CD8-positive, alpha-beta memory T cell (primary cell): Measurements from ENCODE around the gene PNLIPRP2. TPM values are rescaled to one million over a fixed set of nuclear protein-coding genes. Genes with fewer than 3 reads are reported as not detected.

ENCODE experiments used
- CTCF ChIA-PET: fragments of 350-600 bp; sonication (Branson Sonifier 250); formaldehyde crosslinking; loops from one replicate; lab custom pipeline; 2021; ENCODE audit warnings: antibody characterized with exemption; lab: Charles Lee
- POLR2A ChIA-PET: fragments of 350-600 bp; sonication (Branson Sonifier 250); formaldehyde crosslinking; loops from one replicate; lab custom pipeline; 2021; ENCODE audit warnings: antibody characterized with exemption; lab: Charles Lee
- DNase-seq, 5 donors: peaks; one replicate each; pipeline versions ENCODE4 v3.0.0 to v3.0.0-alpha.2; 2020 to 2022; ENCODE audit warnings: mixed read lengths in 1 of 5
- H3K27ac ChIP-seq: one replicate; pipeline ENCODE4 v1.7.0; 2013; ENCODE audit warnings: low read depth, mild to moderate bottlenecking, low read length, moderate library complexity
- H3K27me3 ChIP-seq: 2 replicates; pipeline ENCODE4 v1.7.0; 2013; ENCODE audit warnings: low read length, mild to moderate bottlenecking; ENCODE audit not compliant: insufficient read depth, poor library complexity, severe bottlenecking
- H3K36me3 ChIP-seq: 2 replicates; pipeline ENCODE4 v1.7.0; 2013; ENCODE audit warnings: mild to moderate bottlenecking, low read length, moderate library complexity; ENCODE audit not compliant: insufficient read depth
- H3K4me1 ChIP-seq: 2 replicates; pipeline ENCODE4 v1.7.0; 2013; ENCODE audit warnings: mild to moderate bottlenecking, low read length, moderate library complexity; ENCODE audit not compliant: insufficient read depth
- H3K4me3 ChIP-seq: 2 replicates; pipeline ENCODE4 v1.7.0; 2013; ENCODE audit warnings: mild to moderate bottlenecking, low read length
- H3K9me3 ChIP-seq: 2 replicates; pipeline ENCODE4 v1.7.0; 2013; ENCODE audit warnings: mild to moderate bottlenecking, low read length
- H3K27ac Mint-ChIP-seq, 8 donors: one replicate each; pipeline ENCODE4 v1.8.0; 2020 to 2021; ENCODE audit warnings: mixed read lengths in 8 of 8, mild to moderate bottlenecking in 6 of 8, inconsistent platforms in 3 of 8, moderate library complexity in 3 of 8
- H3K27me3 Mint-ChIP-seq, 2 donors: one replicate each; pipeline ENCODE4 v1.8.0; 2020 to 2021; ENCODE audit warnings: mixed read lengths in 2 of 2, mild to moderate bottlenecking in 1 of 2, moderate library complexity in 1 of 2
- H3K36me3 Mint-ChIP-seq, 3 donors: one replicate each; pipeline ENCODE4 v1.8.0; 2020 to 2021; ENCODE audit warnings: mixed read lengths in 3 of 3, inconsistent platforms in 1 of 3, mild to moderate bottlenecking in 1 of 3
- H3K4me1 Mint-ChIP-seq, 3 donors: one replicate each; pipeline ENCODE4 v1.8.0; 2020 to 2021; ENCODE audit warnings: mixed read lengths in 3 of 3, inconsistent platforms in 1 of 3, mild to moderate bottlenecking in 1 of 3
- H3K4me3 Mint-ChIP-seq, 7 donors: one replicate each; pipeline ENCODE4 v1.8.0; 2020 to 2021; ENCODE audit warnings: mixed read lengths in 7 of 7, mild to moderate bottlenecking in 6 of 7, moderate library complexity in 4 of 7, inconsistent platforms in 2 of 7
- H3K9me3 Mint-ChIP-seq, 5 donors: one replicate each; pipeline ENCODE4 v1.8.0; 2020 to 2022; ENCODE audit warnings: mixed read lengths in 5 of 5, mild to moderate bottlenecking in 3 of 5, moderate library complexity in 2 of 5, inconsistent platforms in 1 of 5
- polyA plus RNA-seq: library from polyadenylated mRNA; unstranded; fragments of 300-500 nt; fragmentation: Illumina TruSeq; gene quantifications from one replicate; pipeline ENCODE4 v1.2.3, GENCODE V29; 2021
- total RNA-seq, 2 experiments: library from RNA; stranded (reverse); gene quantifications; one replicate each; pipeline ENCODE4 v1.2.3, GENCODE V29; 2021

Gene PNLIPRP2
- total and polyA plus RNA-seq, 3 experiments from 2014 or later: not detected

DNA sequence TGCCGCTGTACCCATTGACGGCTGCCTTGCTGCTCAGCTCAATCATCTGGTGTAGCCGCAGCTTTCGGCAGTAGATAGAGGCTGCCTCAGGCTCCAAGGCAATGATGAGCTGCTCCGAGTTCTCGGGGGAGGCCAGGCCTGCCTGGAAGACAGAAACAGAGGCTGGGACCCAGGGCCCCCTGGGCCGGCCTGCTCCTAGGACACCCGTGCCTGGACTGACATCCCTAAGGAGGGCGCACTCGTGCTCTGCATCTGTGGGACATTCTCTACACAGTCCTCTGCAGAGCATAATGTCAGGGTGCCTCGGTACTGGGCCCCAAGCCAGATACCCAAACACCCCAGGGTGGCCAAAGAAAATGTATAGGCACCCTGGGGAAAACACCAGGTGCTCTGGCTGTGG, 63.1 kb downstream of the PNLIPRP2 start:
- POLR2A ChIA-PET: no interaction called here
- Histone ChIP-seq H3K4me3 (no peak overlapping the region), H3K27me3 (no peaks in the 10 kb centered on the region), H3K36me3 (no peaks in the 10 kb centered on the region), H3K27ac (no peak overlapping the region), H3K9me3 (no peaks in the 10 kb centered on the region), H3K4me1 (no peaks in the 10 kb centered on the region)
- no peak for DNase-seq
- no peaks in the 10 kb centered on the region for H3K9me3 Mint-ChIP-seq
- CTCF ChIA-PET: no interaction called here
- no peak overlapping the region for H3K27ac Mint-ChIP-seq
- H3K27me3 Mint-ChIP-seq: peaks cover 3 to 5% of the 10 kb centered on the region in 2 donors
- no peak overlapping the region for H3K4me3 Mint-ChIP-seq
- no peaks in the 10 kb centered on the region for H3K36me3 Mint-ChIP-seq
- peaks cover 0 to 3% (median 0%) of the 10 kb centered on the region in 3 donors for H3K4me1 Mint-ChIP-seq

DNA sequence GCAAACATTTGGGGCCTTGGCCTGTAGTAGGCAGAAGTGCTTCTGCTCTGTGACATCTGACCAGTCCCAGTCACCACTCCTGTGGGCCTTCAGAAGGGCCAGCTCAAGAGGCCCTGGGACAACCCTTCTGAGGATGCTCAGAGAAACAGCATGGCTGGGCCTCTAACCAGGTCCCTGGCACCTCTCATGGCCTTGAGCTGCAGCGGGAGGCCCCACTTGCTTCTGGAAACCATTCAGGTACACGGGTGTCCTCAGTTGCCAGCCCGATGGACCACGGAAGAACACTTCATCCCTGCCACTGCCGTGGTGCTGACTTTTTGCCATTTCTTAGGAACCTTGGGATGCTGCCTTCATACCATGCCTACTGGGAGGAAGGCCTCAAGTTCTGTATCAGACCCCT, 64.0 kb downstream of the PNLIPRP2 start:
- no peaks in the 10 kb centered on the region for H3K4me1 ChIP-seq
- no peak overlapping the region for H3K27ac ChIP-seq
- Mint-ChIP-seq H3K4me3 (no peak overlapping the region), H3K4me1 (peaks cover 0 to 3% (median 0%) of the 10 kb centered on the region in 3 donors), H3K9me3 (no peaks in the 10 kb centered on the region), H3K27ac (no peak overlapping the region), H3K36me3 (no peaks in the 10 kb centered on the region), H3K27me3 (peaks cover 5 to 7% of the 10 kb centered on the region in 2 donors)
- no peak overlapping the region for H3K4me3 ChIP-seq
- H3K9me3 ChIP-seq: no peaks in the 10 kb centered on the region
- H3K27me3 ChIP-seq: no peaks in the 10 kb centered on the region
- POLR2A ChIA-PET: no interaction called here
- no peaks in the 10 kb centered on the region for H3K36me3 ChIP-seq
- no peak for DNase-seq
- CTCF ChIA-PET: no interaction called here

DNA sequence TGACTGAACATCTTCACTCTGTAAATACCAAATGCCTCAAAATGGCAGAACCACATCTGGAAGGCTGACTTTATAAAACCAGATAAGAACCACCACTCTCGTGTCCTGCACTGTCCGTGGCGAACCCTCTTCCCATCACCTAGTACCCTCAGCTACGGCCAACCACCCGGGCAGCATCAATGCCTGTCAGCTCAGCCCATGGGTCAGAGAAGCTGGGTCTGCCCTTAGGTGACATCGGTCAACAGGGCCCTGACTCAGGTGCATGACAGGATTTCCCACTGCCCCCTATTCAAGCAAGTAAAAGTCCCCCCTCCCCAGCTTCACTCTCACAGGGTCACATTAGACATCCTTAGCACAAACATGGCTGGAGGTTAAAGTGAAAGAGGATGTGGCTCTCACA, 65.1 kb downstream of the PNLIPRP2 start:
- Histone ChIP-seq H3K27me3 (no peaks in the 10 kb centered on the region), H3K4me1 (no peaks in the 10 kb centered on the region), H3K9me3 (no peaks in the 10 kb centered on the region), H3K27ac (no peak overlapping the region), H3K4me3 (no peak overlapping the region), H3K36me3 (no peaks in the 10 kb centered on the region)
- H3K4me1 Mint-ChIP-seq: peaks cover 0 to 3% (median 0%) of the 10 kb centered on the region in 3 donors
- H3K9me3 Mint-ChIP-seq: no peaks in the 10 kb centered on the region
- ChIA-PET CTCF (no interaction called here), POLR2A (no interaction called here)
- H3K36me3 Mint-ChIP-seq: no peaks in the 10 kb centered on the region
- no peak overlapping the region for H3K4me3 Mint-ChIP-seq
- H3K27me3 Mint-ChIP-seq: peaks cover 7 to 8% of the 10 kb centered on the region in 2 donors
- H3K27ac Mint-ChIP-seq: peak overlapping the region in 1 of 8 donors; percentile 50
- DNase-seq: no peak

DNA sequence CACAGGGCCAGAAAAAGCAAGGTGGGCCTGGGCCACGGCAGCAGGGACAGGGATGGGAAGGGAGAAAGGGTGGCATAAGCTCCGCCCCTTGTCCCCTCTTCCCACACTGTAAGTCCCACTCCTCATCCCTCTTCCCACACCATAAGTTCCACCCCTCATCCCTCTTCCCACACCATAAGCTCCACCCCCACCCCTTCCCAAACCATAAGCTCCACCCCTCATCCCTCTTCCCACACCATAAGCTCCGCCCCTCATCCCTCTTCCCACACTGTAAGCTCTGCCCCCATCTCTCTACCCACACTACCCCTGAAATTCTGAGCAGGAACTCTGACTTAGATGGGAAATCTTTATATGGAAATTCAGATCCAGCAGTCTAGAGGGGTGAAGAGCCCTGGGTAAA, 65.9 kb downstream of the PNLIPRP2 start:
- Histone ChIP-seq H3K27me3 (no peaks in the 10 kb centered on the region), H3K27ac (no peak overlapping the region), H3K4me1 (no peaks in the 10 kb centered on the region), H3K36me3 (no peaks in the 10 kb centered on the region), H3K4me3 (no peak overlapping the region), H3K9me3 (no peaks in the 10 kb centered on the region)
- Mint-ChIP-seq H3K9me3 (no peaks in the 10 kb centered on the region), H3K27me3 (peaks cover 7 to 8% of the 10 kb centered on the region in 2 donors), H3K27ac (no peak overlapping the region), H3K36me3 (no peaks in the 10 kb centered on the region), H3K4me1 (peaks cover 0 to 3% (median 0%) of the 10 kb centered on the region in 3 donors), H3K4me3 (no peak overlapping the region)
- no peak for DNase-seq
- POLR2A ChIA-PET: no interaction called here
- CTCF ChIA-PET: no interaction called here

DNA sequence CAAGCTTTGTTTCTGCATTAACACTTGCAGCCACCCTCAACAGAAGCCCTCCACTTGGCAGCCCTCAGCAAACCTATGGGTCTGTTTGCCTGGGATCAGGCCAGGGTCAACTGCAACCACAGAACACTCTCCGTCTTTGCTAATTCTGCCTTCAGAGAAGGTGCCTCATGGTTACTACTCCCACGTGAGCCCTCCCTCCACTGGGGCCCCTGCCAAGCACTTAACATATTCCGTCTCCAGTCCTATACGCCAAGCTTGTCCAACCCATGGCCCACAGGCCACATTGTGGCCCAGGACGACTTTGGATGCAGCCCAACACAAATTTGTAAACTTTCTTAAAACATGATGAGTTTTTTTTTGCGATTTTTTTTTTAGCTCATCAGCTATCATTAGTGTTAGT, 66.9 kb downstream of the PNLIPRP2 start:
- ChIA-PET CTCF (no interaction called here), POLR2A (no interaction called here)
- Mint-ChIP-seq H3K27ac (no peak overlapping the region), H3K4me3 (no peak overlapping the region), H3K4me1 (peaks cover 0 to 3% (median 0%) of the 10 kb centered on the region in 3 donors), H3K9me3 (no peaks in the 10 kb centered on the region), H3K36me3 (no peaks in the 10 kb centered on the region), H3K27me3 (peaks cover 7 to 8% of the 10 kb centered on the region in 2 donors)
- no peaks in the 10 kb centered on the region for H3K27me3 ChIP-seq
- H3K4me3 ChIP-seq: no peak overlapping the region
- H3K27ac ChIP-seq: no peak overlapping the region
- H3K4me1 ChIP-seq: no peaks in the 10 kb centered on the region
- H3K9me3 ChIP-seq: no peaks in the 10 kb centered on the region
- DNase-seq: no peak
- H3K36me3 ChIP-seq: no peaks in the 10 kb centered on the region

DNA sequence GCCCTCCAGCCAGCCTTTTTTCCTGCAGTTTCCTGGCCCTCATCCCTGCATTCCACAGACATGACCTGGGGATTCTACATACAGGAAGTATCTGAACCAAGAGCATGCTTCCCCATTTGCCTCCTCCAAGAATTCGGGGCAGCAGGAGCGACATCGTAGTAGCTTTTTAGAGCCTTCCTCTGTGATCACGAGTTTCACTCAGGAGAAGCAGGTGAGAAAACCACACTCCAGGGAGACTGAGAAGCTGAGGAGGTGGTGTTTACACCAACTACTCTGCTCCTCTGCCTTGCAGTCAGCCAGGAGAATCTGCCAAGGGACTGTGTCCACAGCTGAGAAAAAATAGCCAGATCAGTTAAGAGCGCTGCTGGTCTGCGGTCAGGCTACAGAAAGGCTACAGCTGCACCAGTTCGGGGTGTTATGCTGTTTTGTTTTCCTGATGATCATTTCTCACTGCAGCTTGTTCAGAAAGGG, 67.5 kb downstream of the PNLIPRP2 start:
- ChIA-PET POLR2A (no interaction called here), CTCF (no interaction called here)
- H3K4me1 ChIP-seq: no peaks in the 10 kb centered on the region
- peak overlapping the region in 1 of 8 donors; percentile 67 for H3K27ac Mint-ChIP-seq
- peaks cover 0 to 3% (median 0%) of the 10 kb centered on the region in 3 donors for H3K4me1 Mint-ChIP-seq
- no peaks in the 10 kb centered on the region for H3K36me3 ChIP-seq
- no peaks in the 10 kb centered on the region for H3K36me3 Mint-ChIP-seq
- no peak for DNase-seq
- H3K27me3 Mint-ChIP-seq: peaks cover 7 to 8% of the 10 kb centered on the region in 2 donors
- H3K9me3 Mint-ChIP-seq: no peaks in the 10 kb centered on the region
- H3K9me3 ChIP-seq: no peaks in the 10 kb centered on the region
- H3K27ac ChIP-seq: no peak overlapping the region
- H3K27me3 ChIP-seq: no peaks in the 10 kb centered on the region
- no peak overlapping the region for H3K4me3 Mint-ChIP-seq
- no peak overlapping the region for H3K4me3 ChIP-seq

DNA sequence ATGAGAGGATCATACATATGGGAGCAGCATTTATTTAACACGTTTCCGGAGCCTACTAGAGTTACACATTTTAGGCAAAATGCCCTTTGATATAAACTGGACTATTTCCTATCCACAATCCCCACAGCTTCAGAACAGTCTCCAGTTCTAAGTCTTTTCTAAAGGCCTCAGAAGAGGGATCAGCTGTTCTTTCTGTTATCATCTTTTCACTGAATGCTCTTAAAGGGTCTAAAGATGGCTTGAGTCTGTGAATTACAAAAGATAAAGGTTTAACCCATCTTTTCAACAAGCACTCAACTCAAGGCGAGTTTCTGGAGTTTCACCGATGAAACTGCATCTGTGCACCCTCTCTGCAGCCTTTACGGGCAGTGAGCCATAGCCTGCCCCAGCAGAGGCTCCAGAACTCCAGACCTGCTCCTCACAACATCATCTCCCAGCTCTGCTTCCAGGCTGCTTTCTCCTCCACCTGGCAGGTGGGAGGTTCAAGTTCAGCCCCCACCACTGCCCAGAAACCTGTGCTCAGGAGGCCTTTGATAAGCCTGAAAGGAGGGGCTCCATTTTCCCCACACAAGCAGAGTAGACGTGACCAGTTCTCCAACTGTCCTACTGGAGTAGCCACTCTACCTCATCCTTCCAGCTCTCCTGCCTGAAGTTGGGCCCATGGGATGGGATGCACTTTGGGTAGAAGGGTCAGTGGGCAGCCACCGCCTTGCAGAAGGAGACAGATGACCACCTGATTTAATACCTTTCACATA, 68.2 kb downstream of the PNLIPRP2 start:
- H3K27me3 ChIP-seq: no peaks in the 10 kb centered on the region

DNA sequence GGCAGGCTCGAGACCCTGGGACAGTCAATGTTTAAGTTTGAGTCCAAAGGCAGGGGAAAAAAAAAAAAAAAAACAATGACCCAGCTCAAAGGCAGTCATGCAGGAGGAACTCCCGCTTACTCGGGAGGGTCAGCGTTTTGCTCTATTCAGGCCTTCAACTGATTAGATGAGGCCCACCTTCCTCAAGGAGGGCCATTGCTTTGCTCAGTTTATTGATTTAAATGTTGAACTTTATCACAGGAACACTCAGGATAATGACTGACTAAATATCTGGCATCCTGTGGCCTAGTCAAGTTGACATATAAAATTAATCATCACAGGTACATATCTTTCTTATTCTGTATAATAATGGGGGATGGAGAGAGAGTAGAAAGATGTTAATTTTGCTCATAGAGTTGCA, 69.0 kb downstream of the PNLIPRP2 start:
- Mint-ChIP-seq H3K4me3 (no peak overlapping the region), H3K27me3 (peaks cover 7 to 8% of the 10 kb centered on the region in 2 donors), H3K9me3 (peaks cover 0 to 2% (median 0%) of the 10 kb centered on the region in 5 donors), H3K36me3 (no peaks in the 10 kb centered on the region), H3K27ac (no peak overlapping the region), H3K4me1 (peaks cover 0 to 3% (median 0%) of the 10 kb centered on the region in 3 donors)
- POLR2A ChIA-PET: no interaction called here
- no peak overlapping the region for H3K27ac ChIP-seq
- CTCF ChIA-PET: no interaction called here
- DNase-seq: no peak
- no peaks in the 10 kb centered on the region for H3K9me3 ChIP-seq
- no peaks in the 10 kb centered on the region for H3K36me3 ChIP-seq
- H3K4me3 ChIP-seq: no peak overlapping the region
- no peaks in the 10 kb centered on the region for H3K4me1 ChIP-seq
- no peaks in the 10 kb centered on the region for H3K27me3 ChIP-seq

More for the DNA sequence above, 68.2 kb downstream of the PNLIPRP2 start:
- no peaks in the 10 kb centered on the region for H3K9me3 ChIP-seq
- H3K36me3 ChIP-seq: no peaks in the 10 kb centered on the region
- no peak overlapping the region for H3K4me3 ChIP-seq
- Mint-ChIP-seq H3K4me3 (no peak overlapping the region), H3K27ac (no peak overlapping the region), H3K36me3 (no peaks in the 10 kb centered on the region), H3K9me3 (no peaks in the 10 kb centered on the region), H3K27me3 (peaks cover 7 to 8% of the 10 kb centered on the region in 2 donors), H3K4me1 (peaks cover 0 to 3% (median 0%) of the 10 kb centered on the region in 3 donors)
- no peak overlapping the region for H3K27ac ChIP-seq
- CTCF ChIA-PET: no interaction called here
- no peak for DNase-seq
- POLR2A ChIA-PET: no interaction called here
- H3K4me1 ChIP-seq: no peaks in the 10 kb centered on the region
